GM19240 (cell line): Measurements from ENCODE around the gene USP17L10.
"Not testable (repeated sequence)": the region's sequence is repeated elsewhere in the genome, so short reads cannot be mapped to it uniquely, and the experiment has no call there.

Experiments
- DNase-seq: peaks from one replicate; pipeline ENCODE4 v3.0.0; 2011; ENCODE audit warnings: low spot score; ENCODE audit not compliant: insufficient read length

Gene USP17L10, protein sequence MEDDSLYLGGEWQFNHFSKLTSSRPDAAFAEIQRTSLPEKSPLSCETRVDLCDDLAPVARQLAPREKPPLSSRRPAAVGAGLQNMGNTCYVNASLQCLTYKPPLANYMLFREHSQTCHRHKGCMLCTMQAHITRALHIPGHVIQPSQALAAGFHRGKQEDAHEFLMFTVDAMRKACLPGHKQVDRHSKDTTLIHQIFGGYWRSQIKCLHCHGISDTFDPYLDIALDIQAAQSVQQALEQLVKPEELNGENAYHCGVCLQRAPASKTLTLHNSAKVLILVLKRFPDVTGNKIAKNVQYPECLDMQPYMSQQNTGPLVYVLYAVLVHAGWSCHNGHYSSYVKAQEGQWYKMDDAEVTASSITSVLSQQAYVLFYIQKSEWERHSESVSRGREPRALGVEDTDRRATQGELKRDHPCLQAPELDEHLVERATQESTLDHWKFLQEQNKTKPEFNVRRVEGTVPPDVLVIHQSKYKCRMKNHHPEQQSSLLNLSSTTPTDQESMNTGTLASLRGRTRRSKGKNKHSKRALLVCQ

DNA sequence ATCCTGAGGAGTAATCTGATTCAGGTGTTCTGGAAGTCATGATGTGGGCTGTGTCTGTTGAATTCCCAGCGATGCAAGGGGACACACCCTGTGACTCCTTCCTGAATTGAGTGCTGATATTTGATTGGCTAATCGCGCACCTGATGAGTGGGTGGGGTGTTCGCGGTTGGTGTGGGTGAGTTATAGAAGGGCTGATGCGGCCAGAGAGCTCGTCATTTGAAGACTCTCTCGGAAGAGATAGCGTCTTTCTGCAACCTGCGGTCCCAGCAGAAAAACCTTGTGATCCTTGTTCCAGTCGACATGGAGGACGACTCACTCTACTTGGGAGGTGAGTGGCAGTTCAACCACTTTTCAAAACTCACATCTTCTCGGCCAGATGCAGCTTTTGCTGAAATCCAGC is at the start of gene USP17L10:
Gene USP17L10, plus strand, starts transcription at position 301 of the 400 bp plus-strand sequence. Its CDS starts 0 bp downstream, at position 301.
- DNase-seq, result not testable (repeated sequence)

DNA sequence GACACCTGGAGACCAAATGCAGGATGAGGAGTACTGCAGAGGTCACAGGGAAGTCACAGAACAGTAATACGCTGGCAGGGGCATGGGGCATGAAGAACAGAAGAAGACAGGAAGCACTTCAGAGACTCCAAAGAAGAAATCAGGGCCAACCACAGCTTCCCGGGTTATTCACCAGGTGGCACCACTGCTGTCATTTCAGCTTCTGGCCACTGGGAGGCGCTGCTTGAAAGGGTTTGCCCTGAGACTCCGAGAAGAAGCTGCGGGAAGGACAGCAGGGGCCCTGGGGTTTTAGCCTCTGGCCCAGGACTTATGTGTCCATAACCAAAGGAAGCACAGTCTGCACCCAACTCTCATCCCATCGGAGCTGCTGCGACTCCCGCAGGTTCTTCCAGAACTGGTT is 44.5 kb upstream of the USP17L10 start:
- not testable (repeated sequence) for DNase-seq

DNA sequence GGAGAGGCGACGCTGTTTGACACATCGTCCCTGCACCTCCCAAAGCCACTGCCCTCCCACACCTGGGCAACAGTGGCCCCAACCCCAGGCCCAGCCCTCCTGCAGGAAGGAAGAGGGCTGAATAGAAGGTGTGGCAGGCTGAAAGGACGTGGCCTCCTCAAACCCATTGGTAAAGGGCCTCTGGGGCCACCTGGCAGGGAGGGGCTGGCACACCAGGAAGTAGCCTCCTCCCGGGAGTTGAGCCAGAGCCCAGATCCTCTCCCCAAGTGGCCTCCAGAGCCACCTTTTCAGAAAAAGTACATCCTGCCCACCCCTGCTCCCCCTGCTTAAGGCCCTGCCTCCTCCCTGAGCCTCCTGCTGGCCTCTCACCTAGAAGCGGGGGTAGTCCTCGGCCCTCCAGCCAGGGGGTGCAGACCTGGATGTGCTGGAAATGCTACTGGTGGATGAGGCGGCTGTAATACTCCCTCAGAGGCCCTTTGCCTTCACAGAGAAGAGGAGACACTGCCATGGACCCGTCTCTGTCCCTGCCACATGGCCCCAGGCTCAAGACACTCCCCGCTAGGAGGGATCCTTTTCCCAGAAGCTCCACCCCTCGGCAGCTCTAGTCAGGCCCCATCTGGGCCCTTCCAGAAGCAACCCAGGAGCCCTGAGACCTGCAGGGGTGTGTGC is 40.5 kb upstream of the USP17L10 start, which contains the start of gene FAM90A26:
Gene FAM90A26, plus strand, starts transcription at position 619 of the 669 bp plus-strand sequence. CDS start 2,764 bp downstream, outside the sequence.
- DNase-seq, result not testable (repeated sequence)

DNA sequence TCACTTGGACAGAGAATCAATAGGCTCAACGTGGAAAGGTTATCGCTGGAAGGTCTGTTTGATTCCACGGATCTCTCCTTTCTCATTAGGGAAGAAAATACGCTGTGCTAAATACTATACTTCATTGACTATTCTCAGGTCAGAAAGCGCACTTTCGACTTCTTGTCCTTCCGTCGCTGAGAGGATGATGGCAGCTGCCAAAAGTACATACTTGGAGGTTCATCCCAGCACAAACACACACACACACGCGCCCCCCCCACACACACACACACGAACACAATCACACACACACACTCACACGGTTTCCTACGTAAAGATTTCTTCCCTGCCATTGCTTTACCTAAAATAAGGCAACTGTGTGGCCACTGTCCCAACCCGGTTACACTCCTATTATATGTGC is 4.2 kb downstream of the USP17L10 start:
- not testable (repeated sequence) for DNase-seq

DNA sequence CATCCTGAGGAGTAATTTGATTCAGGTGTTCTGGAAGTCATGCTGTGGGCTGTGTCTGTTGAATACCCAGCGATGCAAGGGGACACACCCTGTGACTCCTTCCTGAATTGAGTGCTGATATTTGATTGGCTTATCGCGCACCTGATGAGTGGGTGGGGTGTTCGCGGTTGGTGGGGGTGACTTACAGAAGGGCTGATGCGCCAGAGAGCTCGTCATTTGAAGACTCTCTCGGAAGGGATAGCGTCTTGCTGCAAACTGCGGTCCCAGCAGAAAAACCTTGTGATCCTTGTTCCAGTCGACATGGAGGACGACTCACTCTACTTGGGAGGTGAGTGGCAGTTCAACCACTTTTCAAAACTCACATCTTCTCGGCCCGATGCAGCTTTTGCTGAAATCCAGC is 4.6 kb downstream of the USP17L10 start, which contains the start of gene USP17L11:
Gene USP17L11, plus strand, starts transcription at position 301 of the 400 bp plus-strand sequence. Its CDS starts 0 bp downstream, at position 301.
- DNase-seq, result not testable (repeated sequence)

DNA sequence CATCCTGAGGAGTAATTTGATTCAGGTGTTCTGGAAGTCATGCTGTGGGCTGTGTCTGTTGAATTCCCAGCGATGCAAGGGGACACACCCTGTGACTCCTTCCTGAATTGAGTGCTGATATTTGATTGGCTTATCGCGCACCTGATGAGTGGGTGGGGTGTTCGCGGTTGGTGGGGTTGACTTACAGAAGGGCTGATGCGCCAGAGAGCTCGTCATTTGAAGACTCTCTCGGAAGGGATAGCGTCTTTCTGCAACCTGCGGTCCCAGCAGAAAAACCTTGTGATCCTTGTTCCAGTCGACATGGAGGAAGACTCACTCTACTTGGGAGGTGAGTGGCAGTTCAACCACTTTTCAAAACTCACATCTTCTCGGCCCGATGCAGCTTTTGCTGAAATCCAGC is 9.4 kb downstream of the USP17L10 start, which contains the start of gene USP17L12:
Gene USP17L12, plus strand, starts transcription at position 301 of the 400 bp plus-strand sequence. Its CDS starts 0 bp downstream, at position 301.
- not testable (repeated sequence) for DNase-seq

DNA sequence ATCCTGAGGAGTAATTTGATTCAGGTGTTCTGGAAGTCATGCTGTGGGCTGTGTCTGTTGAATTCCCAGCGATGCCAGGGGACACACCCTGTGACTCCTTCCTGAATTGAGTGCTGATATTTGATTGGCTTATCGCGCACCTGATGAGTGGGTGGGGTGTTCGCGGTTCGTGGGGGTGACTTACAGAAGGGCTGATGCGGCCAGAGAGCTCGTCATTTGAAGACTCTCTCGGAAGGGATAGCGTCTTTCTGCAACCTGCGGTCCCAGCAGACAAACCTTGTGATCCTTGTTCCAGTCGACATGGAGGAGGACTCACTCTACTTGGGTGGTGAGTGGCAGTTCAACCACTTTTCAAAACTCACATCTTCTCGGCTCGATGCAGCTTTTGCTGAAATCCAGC is 14.1 kb downstream of the USP17L10 start, which contains the start of gene USP17L13:
Gene USP17L13, plus strand, starts transcription at position 301 of the 400 bp plus-strand sequence. Its CDS starts 0 bp downstream, at position 301.
- DNase-seq, result not testable (repeated sequence)

DNA sequence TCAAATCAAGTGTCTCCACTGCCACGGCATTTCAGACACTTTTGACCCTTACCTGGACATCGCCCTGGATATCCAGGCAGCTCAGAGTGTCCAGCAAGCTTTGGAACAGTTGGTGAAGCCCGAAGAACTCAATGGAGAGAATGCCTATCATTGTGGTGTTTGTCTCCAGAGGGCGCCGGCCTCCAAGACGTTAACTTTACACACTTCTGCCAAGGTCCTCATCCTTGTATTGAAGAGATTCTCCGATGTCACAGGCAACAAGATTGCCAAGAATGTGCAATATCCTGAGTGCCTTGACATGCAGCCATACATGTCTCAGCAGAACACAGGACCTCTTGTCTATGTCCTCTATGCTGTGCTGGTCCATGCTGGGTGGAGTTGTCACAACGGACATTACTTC is 19.8 kb downstream of the USP17L10 start:
- not testable (repeated sequence) for DNase-seq

DNA sequence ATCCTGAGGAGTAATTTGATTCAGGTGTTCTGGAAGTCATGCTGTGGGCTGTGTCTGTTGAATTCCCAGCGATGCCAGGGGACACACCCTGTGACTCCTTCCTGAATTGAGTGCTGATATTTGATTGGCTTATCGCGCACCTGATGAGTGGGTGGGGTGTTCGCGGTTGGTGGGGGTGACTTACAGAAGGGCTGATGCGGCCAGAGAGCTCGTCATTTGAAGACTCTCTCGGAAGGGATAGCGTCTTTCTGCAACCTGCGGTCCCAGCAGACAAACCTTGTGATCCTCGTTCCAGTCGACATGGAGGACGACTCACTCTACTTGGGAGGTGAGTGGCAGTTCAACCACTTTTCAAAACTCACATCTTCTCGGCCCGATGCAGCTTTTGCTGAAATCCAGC is 23.6 kb downstream of the USP17L10 start, which contains the start of gene USP17L15:
Gene USP17L15, plus strand, starts transcription at position 301 of the 400 bp plus-strand sequence. Its CDS starts 0 bp downstream, at position 301.
- DNase-seq, result not testable (repeated sequence)

DNA sequence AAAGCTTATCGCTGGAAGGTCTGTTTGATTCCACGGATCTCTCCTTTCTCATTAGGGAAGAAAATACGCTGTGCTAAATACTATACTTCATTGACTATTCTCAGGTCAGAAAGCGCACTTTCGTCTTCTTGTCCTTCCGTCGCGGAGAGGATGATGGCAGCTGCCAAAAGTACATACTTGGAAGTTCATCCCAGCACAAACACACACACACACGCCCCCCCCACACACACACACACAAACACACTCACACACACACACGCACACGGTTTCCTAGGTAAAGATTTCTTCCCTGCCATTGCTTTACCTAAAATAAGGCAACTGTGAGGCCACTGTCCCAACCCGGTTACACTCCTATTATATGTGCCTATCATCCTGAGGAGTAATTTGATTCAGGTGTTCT is 28.0 kb downstream of the USP17L10 start:
- not testable (repeated sequence) for DNase-seq

DNA sequence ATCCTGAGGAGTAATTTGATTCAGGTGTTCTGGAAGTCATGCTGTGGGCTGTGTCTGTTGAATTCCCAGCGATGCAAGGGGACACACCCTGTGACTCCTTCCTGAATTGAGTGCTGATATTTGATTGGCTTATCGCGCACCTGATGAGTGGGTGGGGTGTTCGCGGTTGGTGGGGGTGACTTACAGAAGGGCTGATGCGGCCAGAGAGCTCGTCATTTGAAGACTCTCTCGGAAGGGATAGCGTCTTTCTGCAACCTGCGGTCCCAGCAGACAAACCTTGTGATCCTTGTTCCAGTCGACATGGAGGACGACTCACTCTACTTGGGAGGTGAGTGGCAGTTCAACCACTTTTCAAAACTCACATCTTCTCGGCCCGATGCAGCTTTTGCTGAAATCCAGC is 33.1 kb downstream of the USP17L10 start, which contains the start of gene USP17L17:
Gene USP17L17, plus strand, starts transcription at position 301 of the 400 bp plus-strand sequence. Its CDS starts 0 bp downstream, at position 301.
- not testable (repeated sequence) for DNase-seq

DNA sequence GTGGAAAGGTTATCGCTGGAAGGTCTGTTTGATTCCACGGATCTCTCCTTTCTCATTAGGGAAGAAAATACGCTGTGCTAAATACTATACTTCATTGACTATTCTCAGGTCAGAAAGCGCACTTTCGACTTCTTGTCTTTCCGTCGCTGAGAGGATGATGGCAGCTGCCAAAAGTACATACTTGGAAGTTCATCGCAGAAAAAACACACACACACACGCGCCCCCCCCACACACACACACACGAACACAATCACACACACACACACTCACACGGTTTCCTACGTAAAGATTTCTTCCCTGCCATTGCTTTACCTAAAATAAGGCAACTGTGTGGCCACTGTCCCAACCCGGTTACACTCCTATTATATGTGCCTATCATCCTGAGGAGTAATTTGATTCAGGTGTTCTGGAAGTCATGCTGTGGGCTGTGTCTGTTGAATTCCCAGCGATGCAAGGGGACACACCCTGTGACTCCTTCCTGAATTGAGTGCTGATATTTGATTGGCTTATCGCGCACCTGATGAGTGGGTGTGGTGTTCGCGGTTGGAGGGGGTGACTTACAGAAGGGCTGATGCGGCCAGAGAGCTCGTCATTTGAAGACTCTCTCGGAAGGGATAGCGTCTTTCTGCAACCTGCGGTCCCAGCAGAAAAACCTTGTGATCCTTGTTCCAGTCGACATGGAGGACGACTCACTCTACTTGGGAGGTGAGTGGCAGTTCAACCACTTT is 37.7 kb downstream of the USP17L10 start, which contains the start of gene USP17L18:
Gene USP17L18, plus strand, starts transcription at position 678 of the 728 bp plus-strand sequence. Its CDS starts 0 bp downstream, at position 678.
- DNase-seq, result not testable (repeated sequence)

DNA sequence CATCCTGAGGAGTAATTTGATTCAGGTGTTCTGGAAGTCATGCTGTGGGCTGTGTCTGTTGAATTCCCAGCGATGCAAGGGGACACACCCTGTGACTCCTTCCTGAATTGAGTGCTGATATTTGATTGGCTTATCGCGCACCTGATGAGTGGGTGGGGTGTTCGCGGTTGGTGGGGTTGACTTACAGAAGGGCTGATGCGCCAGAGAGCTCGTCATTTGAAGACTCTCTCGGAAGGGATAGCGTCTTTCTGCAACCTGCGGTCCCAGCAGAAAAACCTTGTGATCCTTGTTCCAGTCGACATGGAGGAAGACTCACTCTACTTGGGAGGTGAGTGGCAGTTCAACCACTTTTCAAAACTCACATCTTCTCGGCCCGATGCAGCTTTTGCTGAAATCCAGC is 42.6 kb downstream of the USP17L10 start, which contains the start of gene USP17L19:
Gene USP17L19, plus strand, starts transcription at position 301 of the 400 bp plus-strand sequence. Its CDS starts 0 bp downstream, at position 301.
- DNase-seq, result not testable (repeated sequence)

DNA sequence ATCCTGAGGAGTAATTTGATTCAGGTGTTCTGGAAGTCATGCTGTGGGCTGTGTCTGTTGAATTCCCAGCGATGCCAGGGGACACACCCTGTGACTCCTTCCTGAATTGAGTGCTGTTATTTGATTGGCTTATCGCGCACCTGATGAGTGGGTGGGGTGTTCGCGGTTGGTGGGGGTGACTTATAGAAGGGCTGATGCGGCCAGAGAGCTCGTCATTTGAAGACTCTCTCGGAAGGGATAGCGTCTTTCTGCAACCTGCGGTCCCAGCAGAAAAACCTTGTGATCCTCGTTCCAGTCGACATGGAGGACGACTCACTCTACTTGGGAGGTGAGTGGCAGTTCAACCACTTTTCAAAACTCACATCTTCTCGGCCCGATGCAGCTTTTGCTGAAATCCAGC is 47.4 kb downstream of the USP17L10 start, which contains the start of gene USP17L20:
Gene USP17L20, plus strand, starts transcription at position 301 of the 400 bp plus-strand sequence. Its CDS starts 0 bp downstream, at position 301.
- DNase-seq, result not testable (repeated sequence)
